Fibroblast of lung (primary cell): ENCODE results near the gene IGFN1. TPM values are rescaled to one million over a fixed set of nuclear protein-coding genes. Genes with fewer than 3 reads are reported as not detected.

Experiments used
- DNase-seq, 2 donors: peaks; one replicate each; pipeline versions ENCODE4 v3.0.0 to v3.0.0-alpha.2; 2010; ENCODE audit warnings: low read depth in 2 of 2
- H2AFZ ChIP-seq: 2 replicates; pipeline ENCODE4 v1.5.1; 2012; ENCODE audit warnings: low read length, control low read depth, inconsistent platforms
- H3K27ac ChIP-seq: 2 replicates; pipeline ENCODE4 v1.5.1; 2011; ENCODE audit warnings: low read length, control low read depth; ENCODE audit not compliant: insufficient read depth
- H3K27me3 ChIP-seq: 2 replicates; pipeline ENCODE4 v1.5.1; 2011; ENCODE audit warnings: mild to moderate bottlenecking, low read length; ENCODE audit not compliant: control insufficient read depth, insufficient read depth
- H3K36me3 ChIP-seq: 2 replicates; pipeline ENCODE4 v1.5.1; 2011; ENCODE audit warnings: low read length; ENCODE audit not compliant: control insufficient read depth, insufficient read depth
- H3K4me1 ChIP-seq: 2 replicates; pipeline ENCODE4 v1.5.1; 2011; ENCODE audit warnings: low read length; ENCODE audit not compliant: control insufficient read depth, insufficient read depth; ENCODE audit errors: extremely low read depth
- H3K4me2 ChIP-seq: 2 replicates; pipeline ENCODE4 v1.5.1; 2011; ENCODE audit warnings: low read length, control low read depth; ENCODE audit not compliant: insufficient read depth; ENCODE audit errors: extremely low read depth
- H3K4me3 ChIP-seq, 4 experiments: fragments of 200-600 bp in 1 of 4; sonication (generic) in 1 of 4; replicated peaks in 1 of 4; 2 replicates each; pipeline ENCODE4 v1.5.1; 2011 to 2016; ENCODE audit warnings: low read length in 4 of 4, low read depth in 3 of 4, mild to moderate bottlenecking in 3 of 4, control low read depth in 2 of 4, inconsistent platforms in 1 of 4, mixed read lengths in 1 of 4; ENCODE audit not compliant: insufficient read depth in 1 of 4; ENCODE audit errors: control extremely low read depth in 1 of 4
- H3K79me2 ChIP-seq: 2 replicates; pipeline ENCODE4 v1.5.1; 2012; ENCODE audit warnings: mild to moderate bottlenecking, low read length, inconsistent platforms; ENCODE audit not compliant: control insufficient read depth, insufficient read depth
- H3K9ac ChIP-seq: 2 replicates; pipeline ENCODE4 v1.5.1; 2011; ENCODE audit warnings: mild to moderate bottlenecking, low read length, control low read depth; ENCODE audit not compliant: insufficient read depth
- H3K9me3 ChIP-seq: 2 replicates; pipeline ENCODE4 v1.5.1; 2012; ENCODE audit warnings: low read depth, low read length; ENCODE audit not compliant: control insufficient read depth, insufficient read depth
- H4K20me1 ChIP-seq: 2 replicates; pipeline ENCODE4 v1.5.1; 2011; ENCODE audit warnings: low read length; ENCODE audit not compliant: control insufficient read depth, insufficient read depth; ENCODE audit errors: extremely low read depth
- EZH2 ChIP-seq: IDR thresholded peaks from 2 replicates; pipeline ENCODE4 v1.5.1; 2012; ENCODE audit warnings: low read length, control low read depth, mild to moderate bottlenecking; ENCODE audit errors: missing control alignments
- polyA plus RNA-seq, 2 donors: library from polyadenylated mRNA; depleted of rRNA in 1 of 2; stranded (reverse) in 1 of 2; unstranded in 1 of 2; fragments of >200 nt; gene quantifications; 2 replicates each; pipeline ENCODE4 v1.2.1, GENCODE V29; 2011 to 2012; ENCODE audit warnings: missing spikeins in 1 of 2
- total RNA-seq: library from RNA; depleted of rRNA; stranded (reverse); fragments of >200 nt; gene quantifications from 2 replicates; pipeline ENCODE4 v1.2.1, GENCODE V29; 2014
- TF ChIP-seq, protein P1 (sequence below), 2 donors: IDR thresholded peaks in 1 of 2; conservative IDR thresholded peaks in 1 of 2; 1 replicate in 1 of 2; 2 replicates in 1 of 2; pipeline ENCODE4 v1.5.1; 2011 to 2012; ENCODE audit warnings: low read length in 2 of 2, control low read depth in 1 of 2, inconsistent platforms in 1 of 2, low read depth in 1 of 2, mild to moderate bottlenecking in 1 of 2

Gene IGFN1
- total and polyA plus RNA-seq, 2 donors (not counting 1 experiment from before 2014, with no cell fraction given): 0.17 TPM; not detected in 1

DNA sequence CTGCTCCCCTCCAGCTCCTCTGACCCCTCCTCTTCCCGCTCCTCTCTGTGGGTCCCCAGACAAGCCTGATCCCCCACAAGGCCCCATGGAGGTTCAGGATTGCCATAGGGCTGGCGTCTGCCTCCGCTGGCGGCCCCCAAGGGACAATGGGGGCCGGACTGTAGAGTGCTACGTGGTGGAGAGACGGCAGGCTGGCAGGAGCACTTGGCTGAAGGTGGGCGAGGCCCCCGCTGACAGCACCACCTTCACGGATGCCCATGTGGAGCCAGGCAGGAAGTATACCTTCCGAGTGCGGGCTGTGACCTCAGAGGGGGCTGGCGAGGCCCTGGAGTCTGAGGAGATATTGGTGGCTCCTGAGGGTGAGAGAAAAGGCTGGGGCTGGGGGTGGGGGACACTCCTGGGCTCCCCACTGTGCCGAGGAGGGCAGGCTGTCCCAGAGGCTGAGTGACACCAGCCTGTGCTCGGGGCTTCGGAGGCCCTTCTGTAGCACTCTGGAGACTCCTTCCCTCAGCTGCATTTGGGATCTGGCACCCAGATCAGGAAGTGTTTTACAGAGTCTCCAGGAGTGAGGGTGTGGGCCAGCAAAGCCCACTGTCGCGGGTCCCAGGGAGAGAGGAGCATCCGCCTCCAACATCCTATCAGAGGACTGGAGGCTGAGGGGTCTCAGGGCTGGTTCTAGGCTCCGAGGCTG lies 25.9 kb downstream of the IGFN1 start:
- Histone ChIP-seq H3K79me2 (no peaks in the 10 kb centered on the region), H4K20me1 (no peaks in the 10 kb centered on the region), H3K9me3 (no peaks in the 10 kb centered on the region), H2AFZ (no peak overlapping the region), H3K27me3 (peaks cover 8% of the 10 kb centered on the region), H3K27ac (no peak overlapping the region), H3K4me2 (no peak overlapping the region), H3K4me3 (no peak overlapping the region), H3K36me3 (no peaks in the 10 kb centered on the region), H3K4me1 (no peaks in the 10 kb centered on the region), H3K9ac (no peak overlapping the region)
- TF ChIP-seq EZH2: no peak
- TF ChIP-seq, protein P1, sequence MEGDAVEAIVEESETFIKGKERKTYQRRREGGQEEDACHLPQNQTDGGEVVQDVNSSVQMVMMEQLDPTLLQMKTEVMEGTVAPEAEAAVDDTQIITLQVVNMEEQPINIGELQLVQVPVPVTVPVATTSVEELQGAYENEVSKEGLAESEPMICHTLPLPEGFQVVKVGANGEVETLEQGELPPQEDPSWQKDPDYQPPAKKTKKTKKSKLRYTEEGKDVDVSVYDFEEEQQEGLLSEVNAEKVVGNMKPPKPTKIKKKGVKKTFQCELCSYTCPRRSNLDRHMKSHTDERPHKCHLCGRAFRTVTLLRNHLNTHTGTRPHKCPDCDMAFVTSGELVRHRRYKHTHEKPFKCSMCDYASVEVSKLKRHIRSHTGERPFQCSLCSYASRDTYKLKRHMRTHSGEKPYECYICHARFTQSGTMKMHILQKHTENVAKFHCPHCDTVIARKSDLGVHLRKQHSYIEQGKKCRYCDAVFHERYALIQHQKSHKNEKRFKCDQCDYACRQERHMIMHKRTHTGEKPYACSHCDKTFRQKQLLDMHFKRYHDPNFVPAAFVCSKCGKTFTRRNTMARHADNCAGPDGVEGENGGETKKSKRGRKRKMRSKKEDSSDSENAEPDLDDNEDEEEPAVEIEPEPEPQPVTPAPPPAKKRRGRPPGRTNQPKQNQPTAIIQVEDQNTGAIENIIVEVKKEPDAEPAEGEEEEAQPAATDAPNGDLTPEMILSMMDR (conservative IDR thresholded peaks at IDR 0.05 in 1 of 2, IDR thresholded peaks at IDR 0.05 in 1 of 2; ENCODE audit: low read depth in 1 of 2, low read length in 2 of 2): no peak
- DNase-seq: no peak

- no peaks in the 10 kb centered on the region for H3K9me3 ChIP-seq
- no peak overlapping the region for H3K27ac ChIP-seq
- H3K4me1 ChIP-seq: no peaks in the 10 kb centered on the region
- peaks cover 3% of the 10 kb centered on the region for H3K27me3 ChIP-seq
- no peak overlapping the region for H2AFZ ChIP-seq
- no peak for TF ChIP-seq EZH2
- no peaks in the 10 kb centered on the region for H4K20me1 ChIP-seq
- no peak overlapping the region for H3K4me3 ChIP-seq
- H3K9ac ChIP-seq: no peak overlapping the region
- no peak overlapping the region for H3K4me2 ChIP-seq
- H3K36me3 ChIP-seq: no peaks in the 10 kb centered on the region
- H3K79me2 ChIP-seq: no peaks in the 10 kb centered on the region
- DNase-seq: no peak
These were observed 26.5 kb downstream of the IGFN1 start for GRCh38 chr1:201217146-201217545.

DNA sequence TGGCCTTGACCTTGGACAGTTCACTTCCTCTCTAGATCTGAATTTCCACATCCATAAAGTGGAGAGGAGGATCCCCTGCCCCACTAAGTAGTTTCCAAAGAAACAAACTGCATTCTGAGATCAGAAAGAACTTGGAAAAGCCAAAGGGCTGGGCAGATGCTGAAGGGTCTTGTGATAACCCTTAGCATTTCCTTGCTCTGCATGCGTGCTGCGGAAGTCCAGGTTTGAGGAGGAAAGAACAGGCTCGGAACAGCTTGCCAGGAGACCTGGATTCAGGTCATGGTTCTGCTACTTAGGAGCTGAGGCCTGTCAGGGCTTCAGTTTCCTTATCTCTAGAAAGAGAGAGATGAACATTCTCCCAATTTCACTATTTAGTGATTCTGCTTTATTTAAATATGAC lies 27.2 kb downstream of the IGFN1 start:
- peaks cover 2% of the 10 kb centered on the region for H3K27me3 ChIP-seq
- no peaks in the 10 kb centered on the region for H4K20me1 ChIP-seq
- no peak for DNase-seq
- H3K36me3 ChIP-seq: no peaks in the 10 kb centered on the region
- H3K79me2 ChIP-seq: no peaks in the 10 kb centered on the region
- no peak overlapping the region for H3K9ac ChIP-seq
- H3K4me1 ChIP-seq: no peaks in the 10 kb centered on the region
- no peak overlapping the region for H2AFZ ChIP-seq
- no peak overlapping the region for H3K27ac ChIP-seq
- no peak overlapping the region for H3K4me3 ChIP-seq
- no peak for TF ChIP-seq EZH2
- H3K4me2 ChIP-seq: no peak overlapping the region
- H3K9me3 ChIP-seq: no peaks in the 10 kb centered on the region

GRCh38 chr1:201218409-201218808 lies 27.8 kb downstream of the IGFN1 start:
- H3K36me3 ChIP-seq: no peaks in the 10 kb centered on the region
- H3K27ac ChIP-seq: no peak overlapping the region
- H4K20me1 ChIP-seq: no peaks in the 10 kb centered on the region
- no peak overlapping the region for H3K4me3 ChIP-seq
- no peak for DNase-seq
- H3K79me2 ChIP-seq: no peaks in the 10 kb centered on the region
- H2AFZ ChIP-seq: no peak overlapping the region
- TF ChIP-seq, protein P1 (conservative IDR thresholded peaks at IDR 0.05 in 1 of 2, IDR thresholded peaks at IDR 0.05 in 1 of 2; ENCODE audit: low read depth in 1 of 2, low read length in 2 of 2): no peak
- TF ChIP-seq EZH2: no peak
- peaks cover 2% of the 10 kb centered on the region for H3K27me3 ChIP-seq
- H3K9me3 ChIP-seq: no peaks in the 10 kb centered on the region
- no peak overlapping the region for H3K9ac ChIP-seq
- no peaks in the 10 kb centered on the region for H3K4me1 ChIP-seq
- no peak overlapping the region for H3K4me2 ChIP-seq
